GM23338 (cell line): ENCODE measurements around the gene AGAP1. TPM values are rescaled to one million over a fixed set of nuclear protein-coding genes. Genes with fewer than 3 reads are reported as not detected.

Experiments
- ATAC-seq: fragments of 200-7000 bp; cut with Tn5 transposase; 3 replicates; pipeline ENCODE4 v1.9.1; 2020
- DNase-seq: peaks from one replicate; pipeline ENCODE4 v3.0.0-alpha.2; 2015; ENCODE audit warnings: low spot score
- H2AFZ ChIP-seq: fragments of 200-600 bp; sonication (generic); 2 replicates; pipeline ENCODE4 v1.8.0; 2016; ENCODE audit warnings: antibody characterized with exemption, mild to moderate bottlenecking, moderate library complexity
- H3F3A ChIP-seq: fragments of 200-600 bp; sonication (generic); replicated peaks from 2 replicates; pipeline ENCODE4 v1.8.0; 2017; ENCODE audit warnings: antibody characterized with exemption, mixed run types, low read depth
- H3K27ac ChIP-seq: fragments of 200-600 bp; sonication (generic); 2 replicates; pipeline ENCODE4 v1.6.1; 2016; ENCODE audit warnings: low read depth
- H3K27me3 ChIP-seq: fragments of 200-600 bp; sonication (generic); 2 replicates; pipeline ENCODE4 v1.8.0; 2016; ENCODE audit warnings: mild to moderate bottlenecking, mixed run types, moderate library complexity; ENCODE audit not compliant: insufficient read depth
- H3K36me3 ChIP-seq: fragments of 200-600 bp; sonication (generic); 2 replicates; pipeline ENCODE4 v1.8.0; 2016; ENCODE audit warnings: mild to moderate bottlenecking; ENCODE audit not compliant: insufficient read depth
- H3K4me1 ChIP-seq: fragments of 200-600 bp; sonication (generic); 2 replicates; pipeline ENCODE4 v1.8.0; 2016; ENCODE audit warnings: mild to moderate bottlenecking, moderate library complexity; ENCODE audit not compliant: insufficient read depth
- H3K4me2 ChIP-seq: fragments of 200-600 bp; sonication (generic); 2 replicates; pipeline ENCODE4 v1.7.1; 2017; ENCODE audit warnings: mixed run types
- H3K4me3 ChIP-seq: fragments of 200-600 bp; sonication (generic); 2 replicates; pipeline ENCODE4 v1.6.1; 2016; ENCODE audit warnings: mixed run types
- H3K79me2 ChIP-seq: fragments of 200-600 bp; sonication (generic); replicated peaks from 2 replicates; pipeline ENCODE4 v1.8.0; 2017; ENCODE audit warnings: mild to moderate bottlenecking; ENCODE audit not compliant: insufficient read depth
- H3K9me2 ChIP-seq: fragments of 200-600 bp; sonication (generic); 2 replicates; pipeline ENCODE4 v1.8.0; 2017; ENCODE audit not compliant: insufficient read depth
- H4K20me1 ChIP-seq: fragments of 200-600 bp; sonication (generic); replicated peaks from 2 replicates; pipeline ENCODE4 v1.8.0; 2017; ENCODE audit warnings: mild to moderate bottlenecking; ENCODE audit not compliant: insufficient read depth
- H3K27ac Mint-ChIP-seq: 2 replicates; pipeline ENCODE4 v1.8.0; 2020; ENCODE audit warnings: inconsistent platforms, mild to moderate bottlenecking, moderate library complexity, mixed read lengths
- H3K27me3 Mint-ChIP-seq: 3 replicates; pipeline ENCODE4 v1.8.0; 2022; ENCODE audit warnings: low read depth, mild to moderate bottlenecking, moderate library complexity, mixed read lengths, inconsistent platforms; ENCODE audit not compliant: insufficient read depth, poor library complexity
- H3K36me3 Mint-ChIP-seq: 3 replicates; pipeline ENCODE4 v1.8.0; 2021; ENCODE audit warnings: low read depth, mild to moderate bottlenecking, inconsistent platforms, moderate library complexity, mixed read lengths
- H3K4me1 Mint-ChIP-seq: 3 replicates; pipeline ENCODE4 v1.8.0; 2020; ENCODE audit warnings: mild to moderate bottlenecking, inconsistent platforms, mixed read lengths
- H3K4me3 Mint-ChIP-seq: 3 replicates; pipeline ENCODE4 v1.8.0; 2021; ENCODE audit warnings: moderate library complexity, mild to moderate bottlenecking, inconsistent platforms, mixed read lengths
- H3K9me3 Mint-ChIP-seq: 3 replicates; pipeline ENCODE4 v1.8.0; 2020; ENCODE audit warnings: moderate library complexity, mild to moderate bottlenecking, inconsistent platforms, mixed read lengths
- CREB1 ChIP-seq: fragments of 250-450 bp; sonication (Bioruptor Pico); IDR thresholded peaks from 2 replicates; pipeline ENCODE4 v1.5.0; 2020; ENCODE audit warnings: low read depth, mild to moderate bottlenecking, moderate library complexity
- EZH2 ChIP-seq: fragments of 200-600 bp; sonication (generic); IDR thresholded peaks from one replicate; pipeline ENCODE4 v1.8.0; 2017; ENCODE audit warnings: antibody characterized with exemption, mild to moderate bottlenecking, low read depth; ENCODE audit not compliant: unreplicated experiment
- EZH2phosphoT487 ChIP-seq: fragments of 200-600 bp; sonication (generic); IDR thresholded peaks from one replicate; pipeline ENCODE4 v1.8.1; 2018; ENCODE audit warnings: antibody characterized with exemption; ENCODE audit not compliant: unreplicated experiment
- JUNB ChIP-seq: IDR thresholded peaks from one replicate; pipeline ENCODE4 v1.6.1; 2016; ENCODE audit warnings: antibody characterized with exemption; ENCODE audit not compliant: unreplicated experiment
- NANOG ChIP-seq: IDR thresholded peaks from 2 replicates; pipeline ENCODE4 v1.6.1; 2016; ENCODE audit warnings: antibody characterized with exemption, borderline replicate concordance
- POLR2AphosphoS5 ChIP-seq: IDR thresholded peaks from 2 replicates; pipeline ENCODE4 v1.6.1; 2016; ENCODE audit warnings: antibody characterized with exemption, low read depth
- STAT1 ChIP-seq: IDR thresholded peaks from one replicate; pipeline ENCODE4 v1.6.1; 2016; ENCODE audit warnings: antibody characterized with exemption; ENCODE audit not compliant: unreplicated experiment
- ZNF114 ChIP-seq: fragments of 250-450 bp; sonication (Bioruptor Pico); IDR thresholded peaks from 2 replicates; pipeline ENCODE4 v1.5.0; 2020; ENCODE audit warnings: mild to moderate bottlenecking, moderate library complexity
- ZNF331 ChIP-seq: fragments of 250-450 bp; sonication (Bioruptor Pico); IDR thresholded peaks from 2 replicates; pipeline ENCODE4 v1.5.0; 2020; ENCODE audit warnings: low read depth, mild to moderate bottlenecking, moderate library complexity
- polyA plus RNA-seq: library from polyadenylated mRNA; unstranded; fragments of >200 nt; fragmentation: Nextera tagmentation; extraction: Ambion mirVana; gene quantifications from 2 replicates; pipeline ENCODE4 v1.2.1, GENCODE V29; 2016
- total RNA-seq: library from RNA; depleted of rRNA; stranded (reverse); fragments of >200 nt; shearing (Covaris generic); gene quantifications from 2 replicates; pipeline ENCODE4 v1.2.3, GENCODE V29; 2014
- TF ChIP-seq, protein P1 (sequence below): IDR thresholded peaks from 2 replicates; pipeline ENCODE4 v1.6.1; 2016; ENCODE audit warnings: antibody characterized with exemption
- TF ChIP-seq, protein P2 (sequence below): fragments of 250-450 bp; sonication (Bioruptor Pico); IDR thresholded peaks from 2 replicates; pipeline ENCODE4 v1.5.0; 2020; ENCODE audit warnings: mild to moderate bottlenecking, moderate library complexity
- TF ChIP-seq, protein P3 (sequence below): IDR thresholded peaks from one replicate; pipeline ENCODE4 v1.6.1; 2018; ENCODE audit warnings: antibody characterized with exemption; ENCODE audit not compliant: unreplicated experiment
- TF ChIP-seq, protein P4 (sequence below), 2 experiments: fragments of 200-600 bp in 1 of 2; sonication (generic) in 1 of 2; conservative IDR thresholded peaks; 2 replicates each; pipeline versions ENCODE4 v1.5.1 to v1.6.1; 2016 to 2017; ENCODE audit warnings: antibody characterized with exemption in 2 of 2, low read depth in 2 of 2, mild to moderate bottlenecking in 2 of 2, moderate library complexity in 1 of 2

The AGAP1 gene
- total and polyA plus RNA-seq, 2 experiments from 2014 or later = 13.3 to 27.9 TPM

DNA sequence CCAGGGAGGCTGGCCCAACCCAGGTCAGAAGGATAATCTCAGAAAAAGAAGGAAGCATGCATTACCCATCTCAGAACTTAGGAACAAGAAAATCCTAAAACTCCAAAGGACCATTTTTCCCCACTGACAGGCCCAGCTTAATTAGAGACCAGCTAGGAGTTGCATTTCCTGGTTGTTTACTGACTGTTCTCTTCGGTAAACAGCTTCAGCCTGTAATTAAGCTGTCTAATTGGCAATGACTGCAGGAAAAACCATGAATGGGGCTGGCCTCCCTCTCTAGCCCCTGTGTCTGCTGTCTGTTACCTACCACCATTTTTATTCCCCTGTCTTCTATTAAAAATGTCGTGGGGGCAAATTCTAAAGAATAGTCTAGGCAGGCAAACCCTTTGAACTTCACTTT is 146.5 kb downstream of the AGAP1 start:
- Histone ChIP-seq H4K20me1 (peaks cover 4% of the 10 kb centered on the region; the same call in 1 of the 2 replicates), H3K79me2 (peaks cover 60% of the 10 kb centered on the region)

More for the DNA sequence above, 146.5 kb downstream of the AGAP1 start:
- DNase-seq = no peak
- no peak overlapping the region for H2AFZ ChIP-seq
- H3K4me3 ChIP-seq = 0 out of 2 replicates have a peak overlapping the region, but pooled peaks have one; percentile 5
- Mint-ChIP-seq H3K27me3 (peaks cover 12% of the 10 kb centered on the region), H3K9me3 (no peaks in the 10 kb centered on the region), H3K27ac (no peak overlapping the region), H3K4me1 (peaks cover 68% of the 10 kb centered on the region), H3K4me3 (no peak overlapping the region; the same call in 2 of the 3 replicates), H3K36me3 (no peaks in the 10 kb centered on the region)
- peak overlapping the region; percentile 69 for H3K4me2 ChIP-seq
- no peak for ATAC-seq
- H3K27ac ChIP-seq = no peak overlapping the region
- TF ChIP-seq EZH2phosphoT487 (no peak), POLR2AphosphoS5 (no peak), ZNF331 (no peak), JUNB (no peak), STAT1 (no peak), NANOG (no peak), EZH2 (no peak), CREB1 (CRISPR knock-in tag) (no peak), ZNF114 (CRISPR knock-in tag) (no peak)
- TF ChIP-seq, protein P1, sequence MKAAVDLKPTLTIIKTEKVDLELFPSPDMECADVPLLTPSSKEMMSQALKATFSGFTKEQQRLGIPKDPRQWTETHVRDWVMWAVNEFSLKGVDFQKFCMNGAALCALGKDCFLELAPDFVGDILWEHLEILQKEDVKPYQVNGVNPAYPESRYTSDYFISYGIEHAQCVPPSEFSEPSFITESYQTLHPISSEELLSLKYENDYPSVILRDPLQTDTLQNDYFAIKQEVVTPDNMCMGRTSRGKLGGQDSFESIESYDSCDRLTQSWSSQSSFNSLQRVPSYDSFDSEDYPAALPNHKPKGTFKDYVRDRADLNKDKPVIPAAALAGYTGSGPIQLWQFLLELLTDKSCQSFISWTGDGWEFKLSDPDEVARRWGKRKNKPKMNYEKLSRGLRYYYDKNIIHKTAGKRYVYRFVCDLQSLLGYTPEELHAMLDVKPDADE = no peak
- TF ChIP-seq, protein P2, sequence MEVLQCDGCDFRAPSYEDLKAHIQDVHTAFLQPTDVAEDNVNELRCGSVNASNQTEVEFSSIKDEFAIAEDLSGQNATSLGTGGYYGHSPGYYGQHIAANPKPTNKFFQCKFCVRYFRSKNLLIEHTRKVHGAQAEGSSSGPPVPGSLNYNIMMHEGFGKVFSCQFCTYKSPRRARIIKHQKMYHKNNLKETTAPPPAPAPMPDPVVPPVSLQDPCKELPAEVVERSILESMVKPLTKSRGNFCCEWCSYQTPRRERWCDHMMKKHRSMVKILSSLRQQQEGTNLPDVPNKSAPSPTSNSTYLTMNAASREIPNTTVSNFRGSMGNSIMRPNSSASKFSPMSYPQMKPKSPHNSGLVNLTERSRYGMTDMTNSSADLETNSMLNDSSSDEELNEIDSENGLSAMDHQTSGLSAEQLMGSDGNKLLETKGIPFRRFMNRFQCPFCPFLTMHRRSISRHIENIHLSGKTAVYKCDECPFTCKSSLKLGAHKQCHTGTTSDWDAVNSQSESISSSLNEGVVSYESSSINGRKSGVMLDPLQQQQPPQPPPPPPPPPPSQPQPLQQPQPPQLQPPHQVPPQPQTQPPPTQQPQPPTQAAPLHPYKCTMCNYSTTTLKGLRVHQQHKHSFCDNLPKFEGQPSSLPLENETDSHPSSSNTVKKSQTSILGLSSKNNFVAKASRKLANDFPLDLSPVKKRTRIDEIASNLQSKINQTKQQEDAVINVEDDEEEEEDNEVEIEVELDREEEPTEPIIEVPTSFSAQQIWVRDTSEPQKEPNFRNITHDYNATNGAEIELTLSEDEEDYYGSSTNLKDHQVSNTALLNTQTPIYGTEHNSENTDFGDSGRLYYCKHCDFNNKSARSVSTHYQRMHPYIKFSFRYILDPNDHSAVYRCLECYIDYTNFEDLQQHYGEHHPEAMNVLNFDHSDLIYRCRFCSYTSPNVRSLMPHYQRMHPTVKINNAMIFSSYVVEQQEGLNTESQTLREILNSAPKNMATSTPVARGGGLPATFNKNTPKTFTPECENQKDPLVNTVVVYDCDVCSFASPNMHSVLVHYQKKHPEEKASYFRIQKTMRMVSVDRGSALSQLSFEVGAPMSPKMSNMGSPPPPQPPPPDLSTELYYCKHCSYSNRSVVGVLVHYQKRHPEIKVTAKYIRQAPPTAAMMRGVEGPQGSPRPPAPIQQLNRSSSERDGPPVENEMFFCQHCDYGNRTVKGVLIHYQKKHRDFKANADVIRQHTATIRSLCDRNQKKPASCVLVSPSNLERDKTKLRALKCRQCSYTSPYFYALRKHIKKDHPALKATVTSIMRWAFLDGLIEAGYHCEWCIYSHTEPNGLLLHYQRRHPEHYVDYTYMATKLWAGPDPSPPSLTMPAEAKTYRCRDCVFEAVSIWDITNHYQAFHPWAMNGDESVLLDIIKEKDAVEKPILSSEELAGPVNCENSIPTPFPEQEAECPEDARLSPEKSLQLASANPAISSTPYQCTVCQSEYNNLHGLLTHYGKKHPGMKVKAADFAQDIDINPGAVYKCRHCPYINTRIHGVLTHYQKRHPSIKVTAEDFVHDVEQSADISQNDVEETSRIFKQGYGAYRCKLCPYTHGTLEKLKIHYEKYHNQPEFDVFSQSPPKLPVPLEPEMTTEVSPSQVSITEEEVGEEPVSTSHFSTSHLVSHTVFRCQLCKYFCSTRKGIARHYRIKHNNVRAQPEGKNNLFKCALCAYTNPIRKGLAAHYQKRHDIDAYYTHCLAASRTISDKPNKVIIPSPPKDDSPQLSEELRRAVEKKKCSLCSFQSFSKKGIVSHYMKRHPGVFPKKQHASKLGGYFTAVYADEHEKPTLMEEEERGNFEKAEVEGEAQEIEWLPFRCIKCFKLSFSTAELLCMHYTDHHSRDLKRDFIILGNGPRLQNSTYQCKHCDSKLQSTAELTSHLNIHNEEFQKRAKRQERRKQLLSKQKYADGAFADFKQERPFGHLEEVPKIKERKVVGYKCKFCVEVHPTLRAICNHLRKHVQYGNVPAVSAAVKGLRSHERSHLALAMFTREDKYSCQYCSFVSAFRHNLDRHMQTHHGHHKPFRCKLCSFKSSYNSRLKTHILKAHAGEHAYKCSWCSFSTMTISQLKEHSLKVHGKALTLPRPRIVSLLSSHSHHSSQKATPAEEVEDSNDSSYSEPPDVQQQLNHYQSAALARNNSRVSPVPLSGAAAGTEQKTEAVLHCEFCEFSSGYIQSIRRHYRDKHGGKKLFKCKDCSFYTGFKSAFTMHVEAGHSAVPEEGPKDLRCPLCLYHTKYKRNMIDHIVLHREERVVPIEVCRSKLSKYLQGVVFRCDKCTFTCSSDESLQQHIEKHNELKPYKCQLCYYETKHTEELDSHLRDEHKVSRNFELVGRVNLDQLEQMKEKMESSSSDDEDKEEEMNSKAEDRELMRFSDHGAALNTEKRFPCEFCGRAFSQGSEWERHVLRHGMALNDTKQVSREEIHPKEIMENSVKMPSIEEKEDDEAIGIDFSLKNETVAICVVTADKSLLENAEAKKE (CRISPR knock-in tag) = no peak
- TF ChIP-seq, protein P3, sequence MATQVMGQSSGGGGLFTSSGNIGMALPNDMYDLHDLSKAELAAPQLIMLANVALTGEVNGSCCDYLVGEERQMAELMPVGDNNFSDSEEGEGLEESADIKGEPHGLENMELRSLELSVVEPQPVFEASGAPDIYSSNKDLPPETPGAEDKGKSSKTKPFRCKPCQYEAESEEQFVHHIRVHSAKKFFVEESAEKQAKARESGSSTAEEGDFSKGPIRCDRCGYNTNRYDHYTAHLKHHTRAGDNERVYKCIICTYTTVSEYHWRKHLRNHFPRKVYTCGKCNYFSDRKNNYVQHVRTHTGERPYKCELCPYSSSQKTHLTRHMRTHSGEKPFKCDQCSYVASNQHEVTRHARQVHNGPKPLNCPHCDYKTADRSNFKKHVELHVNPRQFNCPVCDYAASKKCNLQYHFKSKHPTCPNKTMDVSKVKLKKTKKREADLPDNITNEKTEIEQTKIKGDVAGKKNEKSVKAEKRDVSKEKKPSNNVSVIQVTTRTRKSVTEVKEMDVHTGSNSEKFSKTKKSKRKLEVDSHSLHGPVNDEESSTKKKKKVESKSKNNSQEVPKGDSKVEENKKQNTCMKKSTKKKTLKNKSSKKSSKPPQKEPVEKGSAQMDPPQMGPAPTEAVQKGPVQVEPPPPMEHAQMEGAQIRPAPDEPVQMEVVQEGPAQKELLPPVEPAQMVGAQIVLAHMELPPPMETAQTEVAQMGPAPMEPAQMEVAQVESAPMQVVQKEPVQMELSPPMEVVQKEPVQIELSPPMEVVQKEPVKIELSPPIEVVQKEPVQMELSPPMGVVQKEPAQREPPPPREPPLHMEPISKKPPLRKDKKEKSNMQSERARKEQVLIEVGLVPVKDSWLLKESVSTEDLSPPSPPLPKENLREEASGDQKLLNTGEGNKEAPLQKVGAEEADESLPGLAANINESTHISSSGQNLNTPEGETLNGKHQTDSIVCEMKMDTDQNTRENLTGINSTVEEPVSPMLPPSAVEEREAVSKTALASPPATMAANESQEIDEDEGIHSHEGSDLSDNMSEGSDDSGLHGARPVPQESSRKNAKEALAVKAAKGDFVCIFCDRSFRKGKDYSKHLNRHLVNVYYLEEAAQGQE = no peak
- TF ChIP-seq, protein P4, sequence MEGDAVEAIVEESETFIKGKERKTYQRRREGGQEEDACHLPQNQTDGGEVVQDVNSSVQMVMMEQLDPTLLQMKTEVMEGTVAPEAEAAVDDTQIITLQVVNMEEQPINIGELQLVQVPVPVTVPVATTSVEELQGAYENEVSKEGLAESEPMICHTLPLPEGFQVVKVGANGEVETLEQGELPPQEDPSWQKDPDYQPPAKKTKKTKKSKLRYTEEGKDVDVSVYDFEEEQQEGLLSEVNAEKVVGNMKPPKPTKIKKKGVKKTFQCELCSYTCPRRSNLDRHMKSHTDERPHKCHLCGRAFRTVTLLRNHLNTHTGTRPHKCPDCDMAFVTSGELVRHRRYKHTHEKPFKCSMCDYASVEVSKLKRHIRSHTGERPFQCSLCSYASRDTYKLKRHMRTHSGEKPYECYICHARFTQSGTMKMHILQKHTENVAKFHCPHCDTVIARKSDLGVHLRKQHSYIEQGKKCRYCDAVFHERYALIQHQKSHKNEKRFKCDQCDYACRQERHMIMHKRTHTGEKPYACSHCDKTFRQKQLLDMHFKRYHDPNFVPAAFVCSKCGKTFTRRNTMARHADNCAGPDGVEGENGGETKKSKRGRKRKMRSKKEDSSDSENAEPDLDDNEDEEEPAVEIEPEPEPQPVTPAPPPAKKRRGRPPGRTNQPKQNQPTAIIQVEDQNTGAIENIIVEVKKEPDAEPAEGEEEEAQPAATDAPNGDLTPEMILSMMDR (conservative IDR thresholded peaks at IDR 0.05; ENCODE audit: low read depth in 2 of 2) = no peak
- H3K27me3 ChIP-seq = no peaks in the 10 kb centered on the region
- H3F3A ChIP-seq = no peaks in the 10 kb centered on the region
- peaks cover 48% of the 10 kb centered on the region for H3K4me1 ChIP-seq
- H3K36me3 ChIP-seq = no peaks in the 10 kb centered on the region
- H3K9me2 ChIP-seq = no peaks in the 10 kb centered on the region
